Myocyte (in vitro differentiated cells): Measurements from ENCODE around the gene GRIK3. TPM values are rescaled to one million over a fixed set of nuclear protein-coding genes. Genes with fewer than 3 reads are reported as not detected.

ENCODE experiments used
- DNase-seq: peaks from one replicate; pipeline ENCODE4 v3.0.0-alpha.2; 2012; ENCODE audit warnings: low read depth
- total RNA-seq: library from RNA; depleted of rRNA; stranded (reverse); fragments of >200 nt; gene quantifications from 2 replicates; pipeline ENCODE4 v1.2.3, GENCODE V29; 2014

The GRIK3 gene
- total RNA-seq, 1 donor from 2014 or later = not detected

DNA sequence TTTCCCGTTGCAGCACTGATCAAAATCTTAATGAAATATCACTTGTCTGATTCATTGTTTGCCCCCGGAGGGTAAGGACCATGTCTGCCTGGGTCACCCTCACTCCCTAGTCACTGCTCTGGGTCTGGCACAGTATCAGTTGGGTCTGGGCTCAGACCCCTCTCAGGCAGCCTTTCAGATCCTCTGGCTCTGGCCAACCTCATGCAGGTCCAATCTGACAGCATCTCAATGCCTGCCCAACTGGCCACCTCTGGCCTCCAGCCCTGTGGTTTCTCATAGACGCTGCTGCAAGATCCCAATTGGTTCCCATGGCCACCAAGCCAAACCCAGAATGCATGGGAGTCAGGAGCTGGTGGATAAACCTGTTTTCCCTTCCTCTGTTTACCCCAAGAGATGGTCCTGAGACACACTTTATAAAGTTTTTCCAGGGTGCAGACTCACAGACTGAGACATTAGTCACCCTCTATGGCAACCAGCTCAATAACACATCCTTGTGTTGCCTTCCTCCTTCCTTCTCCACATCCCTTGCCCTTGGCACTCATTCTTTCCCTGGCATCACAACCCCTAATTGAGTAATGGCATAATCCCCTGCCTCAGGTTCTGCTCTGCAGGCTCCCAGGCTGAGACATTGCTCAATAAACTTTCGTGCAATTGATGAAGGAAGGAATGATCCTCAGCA is 199.2 kb downstream of the GRIK3 start:
- no peak for DNase-seq

DNA sequence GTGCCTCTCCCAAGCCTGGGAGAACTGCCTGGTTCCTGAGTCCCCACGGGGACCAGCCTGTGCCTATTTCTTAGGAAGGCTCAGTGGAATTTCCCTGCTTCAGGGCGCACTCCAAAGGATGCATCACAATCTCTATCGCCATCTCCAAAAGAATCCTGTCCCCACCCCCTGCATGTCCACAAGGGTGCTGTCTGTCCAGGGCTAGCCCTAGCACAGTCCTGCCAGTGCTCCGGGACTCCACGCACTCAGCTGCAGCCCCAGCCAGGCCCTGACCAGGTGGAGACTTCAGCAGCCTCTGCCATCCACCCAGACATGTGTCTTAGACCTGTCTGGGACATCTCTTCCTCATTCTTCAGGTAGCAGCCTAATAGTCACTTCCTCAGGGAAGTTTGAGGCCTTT is 199.7 kb downstream of the GRIK3 start:
- DNase-seq = no peak

DNA sequence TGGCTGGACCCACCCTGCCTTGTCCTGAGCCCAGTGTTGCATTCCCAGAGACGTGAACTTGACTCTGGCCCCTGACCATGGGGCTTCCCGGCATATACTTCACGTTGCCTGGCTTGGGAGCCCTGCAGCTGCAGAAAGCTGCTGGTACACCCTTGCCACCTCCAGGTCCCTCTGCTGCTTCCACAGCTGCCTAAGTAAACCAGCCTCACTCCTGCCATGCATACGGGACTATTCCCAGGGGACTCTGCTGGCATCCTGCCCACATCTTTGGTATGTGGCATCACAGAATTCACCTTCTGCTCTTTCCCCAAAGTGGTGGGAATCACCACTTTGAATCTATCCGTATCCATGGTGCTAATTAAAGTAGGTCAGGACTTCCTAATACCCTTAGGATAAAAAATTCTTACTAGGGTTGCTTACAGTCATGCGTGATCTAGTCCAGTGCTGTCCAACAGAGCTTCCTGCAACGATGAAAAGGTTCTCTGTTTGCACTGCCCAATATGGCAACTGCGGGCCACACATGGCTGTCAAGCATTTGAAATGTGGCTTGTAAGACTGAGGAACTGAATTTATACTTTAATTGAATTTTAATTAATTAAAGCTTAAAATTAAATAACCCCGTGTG is 203.0 kb downstream of the GRIK3 start:
- no peak for DNase-seq

DNA sequence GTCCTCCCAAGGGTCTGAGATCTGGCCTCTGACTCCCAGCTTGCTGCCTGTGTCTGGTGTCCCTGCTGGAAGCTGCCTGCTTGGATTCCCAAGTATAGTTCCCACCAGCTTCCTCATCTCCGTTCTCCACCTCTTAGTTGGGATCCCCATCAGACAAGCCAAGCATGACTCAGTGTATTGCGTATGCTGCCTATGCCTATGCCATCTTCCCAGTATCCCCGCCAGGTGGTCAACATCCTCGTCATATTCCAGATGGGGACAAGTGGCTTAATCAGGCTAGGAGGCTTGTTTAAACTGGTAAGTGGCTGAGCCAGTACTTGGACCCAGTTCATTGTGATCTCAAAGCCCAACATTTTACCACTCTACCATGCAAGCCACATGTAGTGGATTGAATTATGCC is 204.4 kb downstream of the GRIK3 start:
- DNase-seq = no peak

DNA sequence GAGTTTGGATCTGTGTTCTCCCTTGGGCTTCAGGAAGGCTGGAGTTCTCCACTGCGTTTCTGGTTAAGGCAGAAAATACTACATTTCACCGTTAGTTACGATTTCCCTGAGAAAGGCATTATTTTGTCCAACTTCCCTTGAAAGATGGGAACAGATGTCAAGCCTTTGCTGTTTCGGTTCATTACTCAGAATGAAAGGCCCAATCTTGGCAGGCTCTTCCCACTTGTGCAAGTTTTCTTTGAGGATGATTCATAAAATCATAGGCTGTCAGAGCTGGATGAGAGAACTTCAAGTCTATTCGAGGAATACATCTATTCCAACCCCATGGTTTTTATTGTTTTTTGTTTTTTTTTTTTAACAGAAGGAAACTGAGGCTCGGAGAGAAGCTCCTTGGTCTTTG is 205.2 kb downstream of the GRIK3 start:
- DNase-seq = no peak

DNA sequence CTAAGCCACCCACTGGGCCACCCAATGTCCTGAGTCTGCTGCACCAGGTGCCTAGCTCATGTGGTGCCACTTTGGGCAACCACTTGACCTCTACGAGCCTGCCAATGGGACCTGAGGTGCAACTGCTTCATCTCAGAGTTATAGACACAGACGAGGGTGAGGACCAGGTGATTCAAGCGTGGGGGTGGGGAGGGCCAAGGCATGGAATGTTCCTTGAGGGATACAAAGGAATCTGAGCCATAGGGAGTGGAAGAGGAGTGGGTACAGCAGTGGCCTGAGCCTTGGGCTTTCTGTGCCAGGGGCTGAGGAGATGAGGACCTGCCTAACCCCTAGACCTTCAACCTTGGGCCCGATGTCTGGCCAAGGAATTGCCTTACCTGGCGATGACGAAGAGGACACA is 209.1 kb downstream of the GRIK3 start:
- no peak for DNase-seq

DNA sequence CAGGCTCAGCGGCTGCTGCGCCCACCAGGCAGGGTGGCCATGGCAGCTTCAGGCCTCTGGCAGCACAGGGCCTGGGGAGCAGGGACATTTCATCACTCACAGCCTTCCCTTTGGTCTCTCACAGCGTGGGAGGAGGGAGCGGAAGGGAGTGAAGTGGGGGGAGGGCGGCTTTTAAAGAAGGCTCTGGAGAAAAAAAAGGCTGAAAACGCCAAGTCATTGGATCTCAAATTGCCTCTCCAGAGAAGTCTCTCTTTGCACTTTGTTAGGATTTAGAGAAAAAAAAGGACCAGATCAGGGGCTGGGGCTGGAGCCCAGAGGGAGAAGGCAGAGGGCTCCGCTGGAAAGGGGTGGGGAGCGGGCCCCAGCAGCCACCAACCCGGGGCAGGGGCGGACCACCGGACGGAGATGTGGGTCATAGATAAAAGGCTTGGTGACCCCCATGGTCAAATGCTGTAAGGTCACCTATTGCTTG is 209.9 kb downstream of the GRIK3 start:
- DNase-seq = no peak

DNA sequence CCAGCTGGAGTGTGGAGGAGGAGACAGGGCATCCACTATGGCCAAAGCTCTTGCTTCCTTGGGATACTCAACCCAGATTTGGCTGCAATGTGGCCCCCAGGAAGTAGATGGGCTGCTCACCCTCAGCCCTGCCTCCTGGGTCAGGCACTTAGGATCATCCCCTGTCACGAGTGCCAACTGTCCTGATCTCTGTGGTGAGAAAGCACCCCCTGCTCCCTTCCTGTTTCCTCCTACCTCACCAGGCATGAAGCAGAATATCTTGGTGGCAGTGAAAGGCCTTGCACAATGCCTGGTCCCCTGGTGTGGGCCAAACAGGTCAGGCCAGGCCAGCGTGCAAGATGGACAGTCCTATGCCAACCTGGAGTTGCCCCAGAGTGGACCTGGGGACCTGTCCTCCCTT is 211.7 kb downstream of the GRIK3 start:
- DNase-seq = no peak

DNA sequence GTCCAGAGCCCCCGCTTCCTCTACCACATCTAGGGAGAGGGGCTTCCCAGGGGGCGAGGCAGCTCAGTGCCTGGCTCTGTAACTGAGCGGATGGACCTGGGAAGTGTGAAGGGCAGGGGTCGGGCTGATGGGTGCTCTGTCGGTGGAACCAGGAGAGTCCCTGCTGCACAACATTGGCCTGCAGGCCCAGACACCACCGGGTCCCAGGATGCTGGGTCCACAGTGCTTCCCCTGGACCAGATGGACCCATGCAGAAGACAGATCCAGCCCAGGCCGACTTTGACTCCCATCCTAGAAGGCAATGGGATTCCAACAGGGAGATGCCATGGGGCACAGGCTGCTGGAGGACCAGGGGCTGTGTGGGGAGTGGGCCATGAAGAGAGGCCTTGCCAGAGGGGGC is 212.9 kb downstream of the GRIK3 start:
- no peak for DNase-seq

DNA sequence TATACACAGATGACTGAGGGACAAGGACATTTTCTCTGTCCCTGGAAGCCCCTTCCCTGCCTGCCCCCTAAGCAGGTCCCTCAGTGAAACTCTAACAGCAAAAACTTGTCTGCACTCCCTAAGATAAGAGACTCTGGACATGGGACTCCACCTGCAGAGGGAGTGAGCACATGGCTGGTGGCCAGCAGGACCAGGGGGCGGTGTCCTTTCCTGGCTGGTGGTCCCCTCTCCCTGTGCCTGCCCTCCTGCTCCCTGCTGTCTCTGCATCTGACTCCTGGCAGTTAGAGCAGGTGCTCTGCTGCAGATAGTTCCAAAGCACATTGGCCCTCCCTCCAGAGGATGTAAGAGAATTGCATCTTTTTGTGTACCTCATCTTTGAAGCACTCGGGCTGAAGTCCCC is 215.5 kb downstream of the GRIK3 start:
- no peak for DNase-seq

DNA sequence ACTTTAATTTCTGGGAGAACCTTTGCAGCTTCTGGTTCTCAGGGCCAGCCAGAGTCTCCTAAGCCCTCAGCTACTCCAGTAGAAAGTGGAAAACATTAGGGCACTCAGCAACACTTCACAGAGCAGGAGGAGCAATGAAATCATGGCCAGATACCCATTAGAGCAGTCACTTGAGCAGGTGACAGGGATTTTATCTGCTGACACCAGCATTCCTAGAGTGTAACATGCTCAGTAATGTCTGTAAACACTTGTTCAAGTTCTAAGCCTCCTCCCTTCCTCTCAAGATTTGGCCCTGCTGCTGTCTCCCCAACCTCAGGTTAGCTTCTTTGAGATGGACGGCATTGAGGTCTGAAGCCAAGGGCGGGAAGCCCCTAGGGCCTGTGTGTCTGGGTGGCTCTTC is 218.0 kb downstream of the GRIK3 start:
- no peak for DNase-seq

DNA sequence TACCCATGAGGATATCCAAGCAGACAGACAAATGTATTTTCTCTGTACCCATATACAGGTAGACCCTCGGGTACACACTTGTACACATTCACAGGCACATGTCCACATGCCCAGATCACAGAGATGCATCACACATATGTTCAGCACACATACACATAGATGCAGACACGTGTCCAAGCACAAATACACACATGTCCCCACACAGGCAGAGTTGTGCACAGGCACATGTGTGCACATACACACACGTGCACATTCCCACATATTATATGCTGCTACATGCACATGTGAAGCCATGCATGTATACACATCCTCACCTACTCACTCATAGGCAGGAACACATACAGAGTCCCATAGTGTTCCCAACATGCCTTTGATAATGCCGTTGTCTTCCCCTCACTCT is 219.5 kb downstream of the GRIK3 start:
- DNase-seq = no peak

DNA sequence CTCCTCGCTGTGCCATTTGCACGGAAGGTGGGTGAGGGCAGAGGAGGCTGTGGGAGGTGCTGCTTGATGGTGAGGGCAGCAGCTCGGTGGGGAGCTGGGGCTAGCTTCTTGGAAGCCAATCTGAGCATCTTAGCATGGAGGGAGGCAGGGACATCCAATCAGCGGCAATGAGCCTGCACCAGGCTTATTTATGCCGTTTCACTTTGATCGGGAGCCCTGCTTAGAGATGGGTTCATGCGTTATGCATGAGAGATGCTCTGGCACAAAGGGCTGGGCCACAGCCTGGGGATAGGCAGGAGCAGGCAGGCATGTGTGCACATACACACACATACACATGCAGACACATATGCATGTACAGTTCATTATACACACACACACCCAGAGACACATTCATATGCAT is 220.2 kb downstream of the GRIK3 start:
- DNase-seq = no peak

DNA sequence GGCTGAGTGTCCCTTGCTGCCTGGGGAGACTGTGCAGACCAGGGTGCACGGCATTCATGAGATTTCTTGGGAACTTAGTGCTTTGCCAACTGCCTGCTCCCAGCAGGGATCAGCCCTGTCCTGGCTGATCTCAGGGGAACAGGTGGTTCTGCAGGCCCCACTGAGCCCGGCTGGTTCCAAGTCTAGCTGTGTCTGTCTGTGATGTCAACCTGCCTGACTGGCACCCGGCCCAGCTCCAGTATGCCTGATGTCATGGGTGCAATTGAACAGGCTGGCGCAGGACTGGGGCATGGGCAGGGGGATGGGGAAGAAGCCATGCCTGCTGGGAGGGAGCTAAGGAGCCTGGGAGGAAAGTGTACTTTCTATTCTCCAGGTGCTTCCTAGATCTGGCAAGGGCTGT is 227.1 kb downstream of the GRIK3 start:
- no peak for DNase-seq

DNA sequence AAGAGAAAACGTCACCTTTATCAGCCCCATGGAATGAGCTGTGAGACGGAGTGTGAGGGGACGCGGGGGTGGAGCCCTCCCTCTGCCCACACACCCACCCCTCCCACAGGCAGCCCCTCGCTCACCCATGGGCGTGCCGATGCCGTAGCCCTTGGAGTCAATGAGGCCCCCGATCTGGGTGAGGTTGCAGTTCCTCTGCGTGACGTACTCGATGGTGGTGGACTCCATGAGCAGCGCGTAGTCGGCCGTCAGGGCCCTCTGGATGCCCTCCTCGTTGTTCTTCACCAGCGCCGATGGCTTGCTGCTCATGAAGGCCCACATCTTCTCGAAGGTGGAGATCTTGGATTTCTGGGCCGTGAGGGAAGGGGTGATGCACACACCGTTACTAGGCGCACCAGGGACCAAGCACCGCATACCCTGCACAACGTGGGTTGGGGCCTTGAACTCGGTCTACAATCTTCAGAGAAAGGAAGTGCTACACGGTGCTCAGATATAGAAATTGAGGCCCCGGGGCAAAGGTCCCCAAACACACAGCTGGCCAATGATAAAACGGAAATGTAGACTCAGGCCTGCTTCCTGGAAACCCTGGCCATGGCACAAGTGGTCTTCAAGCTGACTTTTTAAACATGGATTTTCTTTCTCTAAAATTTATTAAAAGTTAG is 228.2 kb downstream of the GRIK3 start:
- no peak for DNase-seq

DNA sequence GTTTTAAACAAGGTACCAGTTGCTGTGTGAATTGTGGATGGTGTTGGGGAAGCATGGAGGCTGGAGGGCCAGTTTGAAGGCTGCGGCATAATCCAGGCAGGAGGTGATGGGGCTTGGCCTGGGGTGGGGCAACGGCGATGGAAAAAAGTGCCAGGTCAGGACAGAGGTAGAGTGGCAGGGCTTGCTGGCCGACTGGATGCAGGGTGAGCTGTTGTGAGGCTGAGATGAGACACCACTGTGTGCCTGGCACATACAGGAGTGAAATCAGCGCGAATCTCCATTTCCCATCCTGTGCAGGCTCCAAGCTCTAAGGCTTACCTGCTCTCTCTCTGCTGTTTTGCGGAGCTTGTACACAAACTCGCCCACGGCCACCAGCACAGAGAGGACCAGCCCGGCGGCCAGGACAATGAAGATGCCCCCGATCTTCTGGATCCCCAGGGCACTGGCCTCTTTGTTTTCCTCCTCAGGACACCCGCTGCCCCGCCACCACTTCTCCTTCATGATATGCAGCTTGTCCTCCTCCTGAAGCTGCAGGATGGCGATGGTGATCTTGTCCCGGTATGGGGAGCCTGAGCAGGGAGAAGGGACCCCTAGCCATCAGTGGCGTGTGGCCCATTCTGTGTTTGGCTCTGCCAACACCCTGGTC is 229.5 kb downstream of the GRIK3 start:
- no peak for DNase-seq

DNA sequence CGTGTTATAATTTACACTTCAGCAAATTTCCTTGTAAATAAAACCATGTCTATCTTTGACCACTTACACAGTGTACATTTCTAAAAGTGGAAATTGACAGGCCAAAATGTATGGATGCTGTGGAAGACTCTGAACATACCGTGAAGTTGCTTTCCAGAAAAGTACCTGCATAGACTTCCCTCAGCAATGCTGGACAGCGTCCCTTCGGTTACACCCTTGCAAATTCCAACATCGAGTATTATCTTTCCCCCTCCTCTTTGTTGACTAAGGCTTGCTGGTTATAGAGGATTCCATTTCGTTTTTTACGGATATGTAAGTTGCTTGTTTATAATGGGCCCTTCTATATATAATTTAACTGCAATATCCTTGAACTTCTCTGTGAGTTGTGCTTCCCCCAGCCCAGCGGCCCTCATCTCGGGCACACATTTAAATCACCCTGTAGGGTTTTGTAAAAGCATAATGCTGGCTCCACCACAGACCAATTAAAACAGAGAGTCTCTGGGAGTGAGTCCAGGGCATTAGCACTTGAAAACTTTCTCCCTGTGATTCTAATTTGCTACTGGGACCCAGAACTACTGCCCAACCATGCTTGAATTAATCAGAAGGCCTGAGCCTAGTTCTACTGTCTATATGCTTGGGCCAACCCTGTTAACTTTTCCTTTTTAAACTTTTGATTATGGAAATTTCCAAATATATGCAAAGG is 230.3 kb downstream of the GRIK3 start:
- DNase-seq = no peak

DNA sequence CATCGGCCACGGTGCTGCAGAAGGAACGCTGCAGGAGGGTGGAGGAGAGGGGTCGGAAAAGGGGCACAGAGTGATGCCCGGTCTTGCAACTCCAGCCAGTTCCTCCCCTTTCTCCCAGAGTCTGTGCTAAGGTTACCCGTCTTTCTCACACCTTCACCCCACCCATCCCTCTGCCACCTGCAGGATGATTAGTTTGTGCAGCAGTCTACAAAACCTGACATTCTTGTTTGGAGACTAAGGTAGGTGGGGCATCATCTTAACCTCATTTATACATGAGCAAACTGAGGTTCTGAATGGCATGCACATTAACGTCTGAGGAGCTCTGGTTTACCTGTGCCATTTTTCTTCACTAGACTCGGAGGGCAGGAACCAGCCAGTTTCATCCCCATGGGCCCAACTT is 232.3 kb downstream of the GRIK3 start:
- DNase-seq = no peak

DNA sequence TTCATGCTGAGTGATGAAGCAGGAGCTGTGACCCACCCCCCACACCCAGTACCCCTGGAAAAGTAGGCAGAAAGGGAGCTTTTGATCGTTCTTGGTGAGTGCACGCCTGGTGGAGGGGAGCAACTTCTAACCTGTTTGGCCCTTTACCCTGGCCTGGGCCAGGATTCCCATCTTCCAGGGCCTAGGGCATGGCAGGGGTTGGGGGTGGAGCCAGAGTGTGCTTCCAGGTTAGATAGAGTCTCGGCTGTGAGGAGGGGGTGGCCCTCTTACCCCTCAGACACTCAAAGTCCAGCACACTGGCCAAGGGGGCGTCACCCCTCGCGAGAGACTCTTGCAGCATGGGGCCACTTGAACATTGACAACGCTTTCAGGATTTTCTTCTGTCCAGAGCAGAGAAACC is 236.6 kb downstream of the GRIK3 start:
- no peak for DNase-seq

DNA sequence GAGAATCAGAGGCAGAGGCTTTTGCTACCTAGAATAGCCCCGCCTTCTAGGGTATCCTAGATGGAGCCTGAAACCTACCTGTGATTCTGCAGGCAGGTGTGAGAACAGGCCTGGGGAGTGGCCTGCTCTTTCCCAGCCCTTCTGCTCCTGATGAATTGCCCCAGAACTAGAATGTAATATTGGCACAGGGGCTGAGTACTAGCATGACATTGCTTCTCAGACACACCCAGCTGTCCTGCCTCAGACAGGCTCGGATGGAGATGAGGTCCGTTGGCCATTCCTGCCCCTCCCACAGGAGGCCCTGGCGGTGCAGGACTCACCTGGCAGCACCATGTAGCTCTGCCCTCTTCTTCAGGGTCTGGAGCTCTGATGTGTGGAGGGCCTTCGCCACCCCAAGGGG is 237.6 kb downstream of the GRIK3 start:
- no peak for DNase-seq

DNA sequence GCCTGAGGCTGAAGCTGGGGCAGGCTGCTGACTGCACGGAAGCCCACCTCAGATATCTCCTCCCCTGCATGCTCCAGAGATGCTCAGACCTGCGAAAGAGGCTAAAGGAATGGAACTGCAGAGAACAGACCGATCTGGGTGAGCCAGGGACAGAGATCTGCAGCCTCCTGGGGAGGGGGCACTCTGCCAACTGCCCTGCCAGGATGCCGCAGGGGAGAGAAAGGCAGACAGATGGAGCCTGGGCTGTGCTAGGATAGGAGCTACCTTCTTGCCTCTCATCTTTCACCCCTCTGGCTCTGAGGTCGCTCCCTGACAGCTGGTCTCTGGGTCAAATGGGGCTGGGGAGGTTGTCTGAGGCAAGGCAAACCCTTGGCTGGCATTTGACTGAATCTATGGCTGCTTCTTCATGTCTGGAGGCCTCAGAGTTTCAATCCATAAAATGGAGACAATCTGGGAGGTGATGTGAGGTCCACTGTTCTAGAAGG is 238.2 kb downstream of the GRIK3 start:
- no peak for DNase-seq

DNA sequence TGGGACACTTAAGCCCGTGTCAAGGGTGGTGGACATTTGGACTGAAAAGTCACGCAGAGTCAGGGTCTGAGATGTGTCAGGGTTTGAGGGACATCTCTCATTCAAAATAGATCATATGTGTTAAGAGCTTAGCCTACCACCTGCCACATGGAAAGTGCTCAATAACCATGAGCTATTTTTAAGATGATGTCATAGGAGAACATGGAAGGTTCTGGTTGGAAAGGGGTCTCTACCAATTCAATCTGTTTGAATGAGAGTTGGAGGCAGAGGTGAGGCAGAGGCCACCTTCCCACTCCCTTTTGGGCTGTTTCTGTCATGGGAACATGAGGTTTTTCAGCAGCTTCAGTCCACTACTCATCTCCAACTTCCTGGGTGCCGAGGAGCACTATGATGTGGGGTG is 239.9 kb downstream of the GRIK3 start:
- DNase-seq = no peak
